Mammary epithelial cell (primary cell): ENCODE results near the gene C1orf216.

Source experiments
- CTCF ChIP-seq, 2 donors: IDR thresholded peaks in 1 of 2; conservative IDR thresholded peaks in 1 of 2; 2 replicates each; pipeline ENCODE4 v1.5.1; 2011 to 2012; ENCODE audit warnings: inconsistent platforms in 2 of 2, low read length in 2 of 2, mild to moderate bottlenecking in 2 of 2, control low read depth in 1 of 2, low read depth in 1 of 2; ENCODE audit not compliant: insufficient read depth in 1 of 2; ENCODE audit errors: extremely low read depth in 1 of 2
- EZH2 ChIP-seq: IDR thresholded peaks from 2 replicates; pipeline ENCODE4 v1.6.1; 2012; ENCODE audit warnings: low read length, inconsistent platforms, borderline replicate concordance

- TF ChIP-seq CTCF (conservative IDR thresholded peaks at IDR 0.05 in 1 of 2, IDR thresholded peaks at IDR 0.05 in 1 of 2; ENCODE audit: extremely low read depth in 1 of 2, insufficient read depth in 1 of 2, low read depth in 1 of 2, low read length in 2 of 2) (no peak), EZH2 (no peak)
These were observed 30.5 kb downstream of the C1orf216 start for GRCh38 chr1:35688161-35688560.
